K562 (cell line): ENCODE results near the gene TTC23L. TPM values are rescaled to one million over a fixed set of nuclear protein-coding genes. Genes with fewer than 3 reads are reported as not detected.

ENCODE experiments used
- COPS2 ChIP-seq: fragments of 450-650 bp; conservative IDR thresholded peaks from 2 replicates; pipeline ENCODE4 v1.6.1; 2016; ENCODE audit warnings: mild to moderate bottlenecking, moderate library complexity
- CREB3 ChIP-seq: fragments of 450-650 bp; conservative IDR thresholded peaks from 2 replicates; pipeline ENCODE4 v1.6.1; 2016; ENCODE audit warnings: missing genetic modification characterization, low read depth, mild to moderate bottlenecking, missing compliant biosample characterization, moderate library complexity
- DMBX1 ChIP-seq: fragments of 250-450 bp; sonication (Bioruptor Pico); IDR thresholded peaks from 2 replicates; pipeline ENCODE4 v1.8.0; 2022; ENCODE audit warnings: inconsistent platforms, mild to moderate bottlenecking, moderate library complexity, borderline replicate concordance
- FOXO4 ChIP-seq: fragments of 450-650 bp; formaldehyde crosslinking; IDR thresholded peaks from 2 replicates; pipeline ENCODE4 v1.4.0; 2020; ENCODE audit warnings: mild to moderate bottlenecking, moderate library complexity
- RUNX1 ChIP-seq: sonication (generic); IDR thresholded peaks from 2 replicates; pipeline ENCODE4 v1.6.1; 2016; ENCODE audit warnings: antibody characterized with exemption, low read depth
- SNRNP70 ChIP-seq: fragments of 200-400 bp; formaldehyde crosslinking; optimal IDR thresholded peaks from 2 replicates; pipeline ENCODE3; 2017; ENCODE audit warnings: low read depth, low read length
- VEZF1 ChIP-seq: fragments of 200-800 bp; sonication (Bioruptor generic); IDR thresholded peaks from 2 replicates; pipeline ENCODE4 v1.6.1; 2017; ENCODE audit warnings: missing genetic modification characterization, missing compliant biosample characterization
- ZNF134 ChIP-seq: fragments of 250-450 bp; sonication (Bioruptor Pico); conservative IDR thresholded peaks from 2 replicates; pipeline ENCODE4 v1.4.0; 2020
- ZNF407 ChIP-seq: fragments of 450-650 bp; IDR thresholded peaks from 2 replicates; pipeline ENCODE4 v1.6.1; 2016; ENCODE audit warnings: low read depth
- polyA plus RNA-seq, 8 experiments: library from polyadenylated mRNA; depleted of rRNA in 4 of 8; stranded (reverse) in 5 of 8; unstranded in 3 of 8; fragments of >200 nt; fragmentation: Nextera tagmentation in 2 of 8; fragmentation: Illumina TruSeq in 1 of 8; extraction: Ambion mirVana in 2 of 8; extraction: Trizol in 1 of 8; gene quantifications; 2 replicates each; pipeline versions ENCODE4 v1.2.1 to v1.2.3, GENCODE V29; 2011 to 2014; ENCODE audit warnings: inconsistent platforms in 1 of 8, missing spikeins in 1 of 8
- total RNA-seq, 7 experiments: library from RNA; depleted of rRNA in 6 of 7; stranded (reverse); fragments of >200 nt in 6 of 7; fragmentation: Illumina TruSeq in 2 of 7; extraction: Trizol in 2 of 7; gene quantifications; 2 replicates each; pipeline versions ENCODE4 v1.2.1 to v1.2.3, GENCODE V29; 2011 to 2021; ENCODE audit warnings: low replicate concordance in 1 of 7

Gene TTC23L
- total and polyA plus RNA-seq, 9 of the 15 experiments (the other 6 are each of a cell fraction or from before 2014, with no cell fraction given) = 0.03 to 0.32 (median 0.14) TPM; not detected in 2

GRCh38 chr5:34929720-34930461, 90.9 kb downstream of the TTC23L start (continued):
- TF ChIP-seq VEZF1 (peak; percentile 84), ZNF134 (CRISPR knock-in tag) (no peak), DMBX1 (CRISPR knock-in tag) (no peak), ZNF407 (no peak), CREB3 (tag) (no peak), COPS2 (no peak), RUNX1 (no peak), FOXO4 (CRISPR knock-in tag) (no peak), SNRNP70 (no peak)
